ENCODE measurements around the gene MFNG. TPM values are rescaled to one million over a fixed set of nuclear protein-coding genes. Genes with fewer than 3 reads are reported as not detected.

Gene MFNG
- total RNA-seq, 1 experiment from 2014 or later = 4.5 TPM

- Histone ChIP-seq H3K4me2 (ENCODE audit: low read length) (peak overlapping the region; percentile 93), H3K79me2 (ENCODE audit: insufficient read depth, low read length) (peaks cover 63% of the 10 kb centered on the region), H3K9me3 (ENCODE audit: control insufficient read depth in 1 of 2, insufficient read depth in 1 of 2, low read depth in 1 of 2, low read length in 2 of 2) (no peaks in the 10 kb centered on the region), H3K9me2 (ENCODE audit: insufficient read depth) (no peaks in the 10 kb centered on the region), H3K4me1 (ENCODE audit: control insufficient read depth in 1 of 2, insufficient read depth in 2 of 2, low read length in 2 of 2) (peaks cover 32 to 73% of the 10 kb centered on the region in 2 experiments), H3K27me3 (ENCODE audit: insufficient read depth, low read length) (no peaks in the 10 kb centered on the region), H3K27ac (ENCODE audit: low read depth, low read length) (peak overlapping the region; percentile 95), H3K9ac (ENCODE audit: low read length) (peak overlapping the region; percentile 85), H3K36me3 (ENCODE audit: control insufficient read depth in 1 of 2, insufficient read depth in 2 of 2, low read length in 2 of 2) (no peaks in the 10 kb centered on the region; a peak in 1 of 4 replicates), H4K20me1 (ENCODE audit: insufficient read depth) (no peaks in the 10 kb centered on the region), H2AFZ (ENCODE audit: low read depth, low read length, poor library complexity, severe bottlenecking) (peak overlapping the region; percentile 25), H3K4me3 (replicated peaks in 1 of 2; ENCODE audit: low read depth in 1 of 2, low read length in 2 of 2) (peak overlapping the region; percentile 70 to 87)
- ATAC-seq (0 out of 2 replicates have a peak, but pooled peaks have one; percentile 10), DNase-seq (ENCODE audit: low read depth, low spot score) (no peak)
- CTCF ChIA-PET = no interaction called here
- RAD21 ChIA-PET (ENCODE audit: low non-redundant PET in 1 of 2, low total read pairs in 2 of 2, uncharacterized antibody in 2 of 2, unreplicated experiment in 2 of 2) = no interaction called here
- POLR2A ChIA-PET = no interaction called here
- no TSS peak for BruUV-seq (replicated peaks)
- TF ChIP-seq RAD21 (IDR thresholded peaks at IDR 0.05; ENCODE audit: low read depth) = no peak
- TF ChIP-seq REST (IDR thresholded peaks at IDR 0.05; ENCODE audit: low read depth) = no peak
- TF ChIP-seq ZNF274 (IDR thresholded peaks at IDR 0.05; ENCODE audit: low read depth, low read length) = no peak
- TF ChIP-seq EGR1 (IDR thresholded peaks at IDR 0.05; ENCODE audit: low read depth) = no peak
- TF ChIP-seq TCF7L2 (IDR thresholded peaks at IDR 0.05; ENCODE audit: borderline replicate concordance, extremely low read depth, insufficient read depth, insufficient read length) = no peak
- TF ChIP-seq EZH2phosphoT487 (IDR thresholded peaks at IDR 0.05; ENCODE audit: borderline replicate concordance) = no peak
- TF ChIP-seq, protein P1, sequence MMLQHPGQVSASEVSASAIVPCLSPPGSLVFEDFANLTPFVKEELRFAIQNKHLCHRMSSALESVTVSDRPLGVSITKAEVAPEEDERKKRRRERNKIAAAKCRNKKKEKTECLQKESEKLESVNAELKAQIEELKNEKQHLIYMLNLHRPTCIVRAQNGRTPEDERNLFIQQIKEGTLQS (IDR thresholded peaks at IDR 0.05) = no peak
- no peak for TF ChIP-seq POLR2A (IDR thresholded peaks at IDR 0.05; ENCODE audit: borderline replicate concordance, extremely low read depth, insufficient read depth, insufficient read length)
- no peak for TF ChIP-seq JUND (IDR thresholded peaks at IDR 0.05)
- TF ChIP-seq EZH2 (IDR thresholded peaks at IDR 0.05) = no peak
- TF ChIP-seq CEBPB (IDR thresholded peaks at IDR 0.05; ENCODE audit: low read depth) = no peak
- intact Hi-C loops (cut with micrococcal nuclease) = no loop called here
Measured at GRCh38 chr22:37426706-37427134, 59.5 kb downstream of the MFNG start.

All from HCT116 (cell line).